NCI-H510A (cell line): ENCODE data around the gene SLC38A8.

Experiments used
- DNase-seq: peaks from one replicate; lab custom pipeline; 2025; lab: John Stamatoyannopoulos, UW

SLC38A8 gene

GRCh38 chr16:84068783-84069462 is 26.3 kb upstream of the SLC38A8 start:
- no peak for DNase-seq

DNA sequence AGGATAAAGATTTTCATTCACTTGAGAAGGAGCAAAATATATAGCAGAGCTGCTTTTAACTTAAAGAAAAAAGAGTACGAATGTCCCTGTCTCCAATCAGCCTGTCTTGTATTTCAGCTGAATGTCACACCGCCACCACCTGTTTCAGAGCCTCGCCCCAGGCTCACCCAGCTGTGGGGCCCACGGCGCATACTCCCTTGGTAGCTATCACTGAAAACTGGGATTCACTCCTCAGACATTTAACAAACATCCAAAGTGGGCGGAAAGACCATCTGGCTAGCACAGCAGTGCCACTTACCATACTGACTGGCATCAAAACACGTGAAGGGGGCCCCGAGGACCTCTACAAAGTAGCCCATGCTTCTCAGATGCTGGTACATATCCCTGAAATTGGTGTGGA is 25.4 kb upstream of the SLC38A8 start:
- DNase-seq, result no peak

- DNase-seq, result no peak
Observed at GRCh38 chr16:84067640-84068039, 25.0 kb upstream of the SLC38A8 start.

- no peak for DNase-seq
Observed at GRCh38 chr16:84065536-84066132, 23.0 kb upstream of the SLC38A8 start.

- DNase-seq, result no peak
Observed at GRCh38 chr16:84063980-84064379, 21.4 kb upstream of the SLC38A8 start.

- DNase-seq, result no peak
Observed at GRCh38 chr16:84062734-84063640, 20.4 kb upstream of the SLC38A8 start.

- no peak for DNase-seq
Observed at GRCh38 chr16:84061236-84061819, 18.7 kb upstream of the SLC38A8 start.

GRCh38 chr16:84059946-84060901 is 17.6 kb upstream of the SLC38A8 start:
- DNase-seq, result no peak

DNA sequence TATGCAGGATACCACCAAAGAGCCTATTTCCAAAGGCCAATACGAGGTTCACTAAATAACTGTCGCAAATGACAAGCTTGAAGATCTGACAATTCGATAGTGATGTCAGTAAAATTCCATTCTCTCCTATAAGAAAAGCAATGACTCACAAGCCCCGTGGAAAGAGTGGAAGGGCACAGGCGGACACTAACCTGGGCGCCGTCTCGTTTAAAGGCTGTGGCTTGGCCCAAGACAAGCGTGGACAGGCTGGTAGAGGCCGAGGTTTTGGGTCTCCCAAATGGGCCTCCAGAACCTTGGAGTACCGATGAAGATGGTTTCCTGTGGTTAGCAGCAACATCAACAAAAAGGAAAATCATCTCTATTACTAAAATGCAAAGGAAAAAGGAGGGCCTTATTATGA is 16.5 kb upstream of the SLC38A8 start:
- no peak for DNase-seq

DNA sequence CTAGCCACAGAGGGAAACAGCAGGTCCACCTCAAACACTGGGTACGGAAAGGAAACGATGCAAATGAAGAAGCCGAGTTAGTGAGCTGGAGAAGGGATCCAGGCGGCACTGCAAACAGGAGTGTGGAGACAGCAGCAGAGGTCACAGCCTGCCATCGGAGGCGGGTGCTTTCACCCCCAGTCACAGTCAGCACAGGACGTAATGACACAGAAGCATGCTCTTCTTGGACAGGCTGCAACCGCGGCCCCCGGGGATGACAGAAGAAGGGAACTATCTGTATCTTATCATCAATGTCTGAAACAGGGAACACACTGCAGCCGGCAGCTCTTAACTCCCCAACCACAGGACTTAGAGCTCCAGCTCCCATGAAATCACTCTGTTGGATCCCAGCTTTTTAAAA is 16.1 kb upstream of the SLC38A8 start:
- DNase-seq, result no peak

GRCh38 chr16:84058211-84058610 is 15.6 kb upstream of the SLC38A8 start:
- DNase-seq, result no peak

GRCh38 chr16:84056933-84057332 is 14.3 kb upstream of the SLC38A8 start:
- no peak for DNase-seq

DNA sequence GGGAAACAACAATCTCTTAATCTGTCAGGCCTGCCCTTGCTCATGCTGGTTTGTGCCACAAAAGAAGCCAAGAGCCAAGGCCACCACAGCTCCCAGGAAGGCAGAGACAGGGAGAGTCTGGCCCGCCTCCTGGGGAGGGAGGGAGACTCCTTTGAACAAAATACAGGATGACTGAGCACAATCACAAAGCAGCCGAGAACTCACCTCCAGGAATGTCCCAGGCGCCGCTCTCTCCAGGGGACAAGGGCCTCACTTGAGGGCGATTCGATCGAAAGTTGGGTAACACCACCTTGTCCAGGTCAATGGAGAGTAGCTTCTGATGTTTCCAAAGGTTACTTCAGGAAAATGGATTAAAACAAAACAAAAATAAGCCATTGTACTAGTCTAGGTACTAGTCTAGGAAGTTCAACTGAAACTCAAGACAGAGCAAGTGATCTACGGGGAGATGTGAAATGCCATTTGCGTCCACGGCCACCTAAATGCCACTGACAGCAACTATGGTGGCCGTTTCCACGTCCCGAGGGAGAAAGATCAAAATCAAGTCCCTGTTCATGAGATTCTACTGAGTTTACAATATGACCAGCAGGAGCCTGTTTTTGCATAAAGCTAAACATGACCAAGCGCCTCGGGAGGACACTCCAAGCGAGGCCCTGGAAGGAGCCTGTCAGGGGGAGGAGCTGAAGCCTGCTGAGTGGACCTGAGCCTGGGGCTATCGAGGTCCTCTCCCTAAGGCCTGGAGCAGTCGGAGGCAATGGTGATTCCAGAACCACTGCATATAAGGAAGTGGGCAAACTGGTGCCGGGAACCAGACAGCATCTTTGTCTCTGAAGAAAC is 13.4 kb upstream of the SLC38A8 start:
- no peak for DNase-seq

DNA sequence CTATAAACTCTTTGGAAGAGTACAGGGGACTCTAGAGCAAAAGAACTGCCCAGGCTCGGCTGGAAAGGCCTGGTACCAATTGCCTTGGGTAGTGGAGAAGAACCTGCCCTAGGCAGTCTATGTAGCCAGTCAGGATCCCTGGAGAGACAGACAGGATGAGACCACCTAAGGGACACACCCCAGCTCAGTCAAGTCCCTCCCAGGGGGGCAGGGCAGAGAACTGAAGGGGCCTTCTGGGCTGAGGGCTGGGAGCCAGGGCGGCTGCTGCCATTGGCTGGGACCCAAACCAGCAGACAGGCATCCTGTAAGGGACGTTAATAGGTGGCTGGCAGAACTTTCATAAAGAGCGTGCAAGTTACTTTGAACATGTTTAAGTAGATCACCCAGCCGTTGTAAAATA is 12.8 kb upstream of the SLC38A8 start:
- DNase-seq, result no peak

DNA sequence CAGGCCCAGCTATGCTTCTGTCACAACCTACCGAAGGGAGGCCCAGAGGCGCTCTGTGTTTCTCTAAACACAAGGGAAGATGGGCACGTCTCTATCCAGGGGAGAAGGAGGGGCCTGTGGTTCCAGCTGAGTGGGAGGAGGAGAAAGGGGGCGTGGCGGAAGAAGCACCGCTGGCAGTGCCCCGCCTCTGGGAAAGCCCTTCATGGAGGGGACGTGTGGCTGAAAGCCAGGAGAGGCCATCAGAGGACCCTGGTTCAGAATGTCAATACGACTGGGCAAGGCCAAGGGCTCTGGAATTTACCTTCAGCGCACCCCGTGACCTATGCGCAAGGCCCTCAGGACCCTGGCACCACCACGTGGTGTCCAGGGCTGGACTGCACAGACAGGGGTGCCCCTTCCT is 12.3 kb upstream of the SLC38A8 start:
- no peak for DNase-seq

DNA sequence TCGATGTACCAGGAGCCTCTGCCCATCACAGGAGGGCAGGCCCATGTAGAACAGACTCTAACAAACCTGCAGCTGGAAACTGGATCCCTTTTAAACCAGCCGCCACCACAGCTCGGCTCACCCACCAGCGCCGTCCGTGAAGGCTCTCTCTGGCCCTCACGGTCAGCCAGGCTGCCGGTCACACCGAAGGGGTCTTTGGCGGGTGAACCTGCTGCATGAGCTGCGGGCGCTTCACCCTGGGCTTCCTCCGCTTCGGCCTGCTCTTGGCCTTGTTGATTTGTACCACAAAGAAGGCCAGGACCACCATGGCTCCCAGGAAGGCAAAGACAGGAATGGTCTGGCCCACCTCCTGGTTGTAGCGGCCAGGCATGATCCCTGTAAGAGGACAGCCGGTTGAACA is 11.7 kb upstream of the SLC38A8 start:
- no peak for DNase-seq

GRCh38 chr16:84053237-84053636 is 10.6 kb upstream of the SLC38A8 start:
- DNase-seq, result no peak

DNA sequence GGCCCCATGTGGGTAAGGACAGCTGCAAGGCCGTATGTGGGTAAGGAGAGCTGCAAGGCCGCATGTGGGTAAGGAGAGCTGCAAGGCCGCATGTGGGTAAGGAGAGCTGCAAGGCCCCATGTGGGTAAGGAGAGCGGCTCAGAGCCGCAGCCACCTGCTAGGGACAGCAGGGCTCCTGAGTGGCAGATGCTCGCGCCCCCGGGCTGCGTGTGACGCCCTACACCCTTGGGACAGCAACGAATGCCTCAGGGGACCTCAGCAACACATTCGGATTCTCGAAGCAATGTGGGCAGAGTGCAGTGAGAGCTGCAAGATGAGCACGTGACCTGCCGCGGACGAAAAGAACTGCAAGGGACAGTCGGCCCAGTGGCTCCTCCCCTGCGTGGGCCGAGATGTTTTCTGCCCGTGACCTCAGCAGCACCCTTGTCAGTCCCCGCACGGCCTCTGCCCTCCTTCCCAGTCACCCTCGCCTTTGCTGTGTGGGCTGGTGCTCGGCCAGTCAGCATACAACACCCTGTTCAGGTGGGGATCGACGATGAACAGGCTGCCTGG is 9.6 kb upstream of the SLC38A8 start:
- DNase-seq, result no peak

DNA sequence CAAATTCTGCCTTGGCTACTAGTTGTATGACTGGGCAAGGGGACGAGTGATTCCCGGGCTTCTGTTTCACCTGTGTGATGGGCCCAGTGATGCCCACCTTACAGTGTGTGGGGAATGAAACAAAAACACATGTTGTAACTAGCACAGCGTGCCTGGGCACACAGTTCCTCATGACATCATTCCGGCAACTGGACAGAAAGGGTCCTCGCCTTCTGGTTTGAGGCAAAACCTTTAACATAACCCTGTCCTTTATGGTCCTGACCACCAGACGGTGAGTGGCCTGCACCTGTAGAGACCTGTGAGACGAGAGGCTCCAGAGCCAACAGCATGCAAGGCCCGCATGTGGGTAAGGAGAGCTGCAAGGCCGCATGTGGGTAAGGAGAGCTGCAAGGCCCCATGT is 7.7 kb upstream of the SLC38A8 start:
- no peak for DNase-seq

DNA sequence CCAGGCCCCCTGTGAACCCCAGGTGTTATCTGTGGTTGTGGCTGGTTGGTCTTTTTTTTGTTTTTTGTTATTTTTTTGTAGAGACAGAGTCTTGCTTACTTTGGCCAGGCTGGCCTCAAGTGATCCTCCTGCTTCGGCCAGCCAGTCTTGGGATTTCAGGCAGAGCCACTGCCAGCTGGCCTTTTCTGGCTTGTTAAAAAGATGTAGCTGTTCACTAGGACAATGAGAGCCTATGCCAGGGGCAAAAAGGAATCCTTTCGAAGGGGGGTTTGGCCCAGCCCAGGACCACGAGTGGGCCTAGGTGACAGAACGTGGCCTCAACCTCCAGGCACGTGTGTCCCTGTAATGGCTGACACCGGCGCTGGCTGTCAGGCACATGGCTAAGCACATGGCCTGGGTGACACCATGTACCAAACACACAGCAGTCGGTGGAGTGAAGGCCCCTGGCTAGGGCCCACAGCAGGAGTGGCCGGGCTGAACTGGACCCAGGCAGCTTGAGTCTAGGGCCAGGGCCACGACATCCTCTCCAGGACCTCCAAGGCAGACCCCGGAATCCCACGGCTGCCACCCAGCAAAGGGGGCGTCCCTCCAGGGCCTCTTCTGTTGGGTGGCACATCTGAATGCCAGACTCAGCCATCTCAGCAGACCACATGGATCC is 6.9 kb upstream of the SLC38A8 start:
- no peak for DNase-seq
